Naive thymus-derived CD4-positive, alpha-beta T cell (primary cell): ENCODE results near the gene TADA3. TPM values are rescaled to one million over a fixed set of nuclear protein-coding genes. Genes with fewer than 3 reads are reported as not detected.

ENCODE experiments used
- ATAC-seq: fragments of 150-1000 bp; cut with Tn5 transposase; 2 replicates; pipeline ENCODE4 v1.10.0; 2021; ENCODE audit warnings: mild to moderate bottlenecking, moderate library complexity
- CTCF ChIA-PET: fragments of 350-600 bp; sonication (Branson Sonifier 250); formaldehyde crosslinking; loops from one replicate; lab custom pipeline; 2021; ENCODE audit warnings: antibody characterized with exemption; lab: Charles Lee
- POLR2A ChIA-PET: fragments of 350-600 bp; sonication (Branson Sonifier 250); formaldehyde crosslinking; loops from one replicate; lab custom pipeline; 2021; ENCODE audit warnings: antibody characterized with exemption, inconsistent platforms; lab: Charles Lee
- DNase-seq, 9 donors: peaks; one replicate each; pipeline versions ENCODE4 v3.0.0 to v3.0.0-alpha.2; 2020 to 2022; ENCODE audit warnings: mixed read lengths in 1 of 9
- H3K27ac ChIP-seq: one replicate; pipeline ENCODE4 v1.7.0; 2013; ENCODE audit warnings: mild to moderate bottlenecking, low read depth, low read length, moderate library complexity
- H3K27me3 ChIP-seq, 2 donors: one replicate each; pipeline ENCODE4 v1.7.0; 2013; ENCODE audit warnings: low read length in 2 of 2, mild to moderate bottlenecking in 2 of 2, moderate library complexity in 2 of 2; ENCODE audit not compliant: control insufficient read depth in 2 of 2, insufficient read depth in 2 of 2
- H3K36me3 ChIP-seq, 3 experiments: 1 replicate in 2 of 3; 2 replicates in 1 of 3; pipeline ENCODE4 v1.7.0; 2013; ENCODE audit warnings: low read length in 3 of 3, mild to moderate bottlenecking in 3 of 3, moderate library complexity in 1 of 3; ENCODE audit not compliant: insufficient read depth in 3 of 3, control insufficient read depth in 2 of 3
- H3K4me1 ChIP-seq, 2 donors: one replicate each; pipeline ENCODE4 v1.7.0; 2013; ENCODE audit warnings: low read length in 2 of 2, mild to moderate bottlenecking in 2 of 2, moderate library complexity in 1 of 2; ENCODE audit not compliant: control insufficient read depth in 2 of 2, insufficient read depth in 2 of 2
- H3K4me3 ChIP-seq: 2 replicates; pipeline ENCODE4 v1.7.0; 2013; ENCODE audit warnings: mild to moderate bottlenecking, low read length
- H3K9me3 ChIP-seq, 3 experiments: 1 replicate in 2 of 3; 2 replicates in 1 of 3; pipeline ENCODE4 v1.7.0; 2013; ENCODE audit warnings: low read length in 3 of 3; ENCODE audit not compliant: control insufficient read depth in 2 of 3
- H3K27ac Mint-ChIP-seq, 9 donors: one replicate each; pipeline ENCODE4 v1.8.0; 2020 to 2022; ENCODE audit warnings: mixed read lengths in 9 of 9, mild to moderate bottlenecking in 8 of 9, moderate library complexity in 5 of 9, inconsistent platforms in 2 of 9
- H3K27me3 Mint-ChIP-seq, 5 donors: one replicate each; pipeline ENCODE4 v1.8.0; 2021 to 2022; ENCODE audit warnings: mixed read lengths in 5 of 5, mild to moderate bottlenecking in 1 of 5
- H3K36me3 Mint-ChIP-seq, 5 donors: one replicate each; pipeline ENCODE4 v1.8.0; 2020 to 2022; ENCODE audit warnings: mixed read lengths in 5 of 5, mild to moderate bottlenecking in 3 of 5, inconsistent platforms in 1 of 5
- H3K4me1 Mint-ChIP-seq, 7 donors: one replicate each; pipeline ENCODE4 v1.8.0; 2020 to 2022; ENCODE audit warnings: mixed read lengths in 7 of 7, mild to moderate bottlenecking in 3 of 7, inconsistent platforms in 1 of 7
- H3K4me3 Mint-ChIP-seq, 10 donors: one replicate each; pipeline ENCODE4 v1.8.0; 2020 to 2022; ENCODE audit warnings: mild to moderate bottlenecking in 10 of 10, mixed read lengths in 10 of 10, moderate library complexity in 6 of 10, inconsistent platforms in 2 of 10
- H3K9me3 Mint-ChIP-seq, 11 donors: one replicate each; pipeline ENCODE4 v1.8.0; 2020 to 2022; ENCODE audit warnings: mixed read lengths in 11 of 11, mild to moderate bottlenecking in 4 of 11, inconsistent platforms in 1 of 11, moderate library complexity in 1 of 11
- intact Hi-C, 2 donors: fragments of 100-400 bp; cut with micrococcal nuclease; formaldehyde crosslinking; loops; one replicate each; pipeline ENCODE4 v1.15.1; 2023
- polyA plus RNA-seq, 2 donors: library from polyadenylated mRNA; unstranded; fragments of 300-500 nt; fragmentation: Illumina TruSeq; gene quantifications; one replicate each; pipeline ENCODE4 v1.2.3, GENCODE V29; 2021
- total RNA-seq, 6 experiments: library from RNA in 5 of 6; stranded (reverse) in 5 of 6; gene quantifications; 1 replicate in 5 of 6; 2 replicates in 1 of 6; pipeline ENCODE4 v1.2.3 and lab custom pipeline; 2021 to 2026

TADA3 gene
- total and polyA plus RNA-seq, 7 experiments from 2014 or later = 31.6 to 69.5 (median 42.7) TPM

DNA sequence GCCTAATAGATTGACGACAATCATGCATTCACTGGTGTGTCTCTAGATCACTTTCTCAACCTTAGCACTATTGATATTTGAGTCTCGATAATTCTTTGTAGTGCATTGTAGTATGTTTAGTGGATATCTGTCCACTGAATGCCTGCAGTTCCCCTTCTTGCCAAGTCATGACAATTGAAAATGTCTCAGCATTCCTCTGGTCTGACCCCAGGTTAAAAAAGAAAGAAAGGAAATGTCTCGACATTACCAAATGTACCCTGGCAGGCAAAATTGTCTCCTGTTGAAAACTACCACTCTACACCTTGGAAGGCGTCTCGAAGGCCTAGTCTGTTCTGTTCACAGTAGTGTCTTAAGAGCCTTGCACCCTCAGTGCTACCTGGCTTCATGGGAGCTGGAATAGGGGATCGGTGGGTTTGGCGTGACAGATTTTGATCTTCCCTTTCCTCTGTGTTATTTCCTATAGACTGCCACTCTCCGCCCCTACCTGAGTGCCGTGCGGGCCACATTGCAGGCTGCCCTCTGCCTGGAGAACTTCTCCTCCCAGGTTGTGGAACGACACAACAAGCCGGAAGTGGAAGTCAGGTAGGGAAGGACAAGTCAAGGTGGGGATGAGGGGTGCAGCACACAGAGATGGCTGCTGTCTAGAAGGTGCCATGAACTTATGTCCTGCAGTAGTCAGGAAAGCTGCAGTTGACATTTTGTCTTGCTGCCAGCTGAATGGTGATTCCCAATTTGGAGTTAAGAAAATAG, 5.1 kb upstream of the TADA3 start:
- Mint-ChIP-seq H3K4me1 (peaks cover 23 to 53% (median 37%) of the 10 kb centered on the region in 7 donors), H3K27ac (peak overlapping the region in 2 of 9 donors; percentile 13 to 15), H3K4me3 (peak overlapping the region in 4 of 10 donors; percentile 2 to 34 (median 30)), H3K27me3 (no peaks in the 10 kb centered on the region), H3K9me3 (no peaks in the 10 kb centered on the region), H3K36me3 (peaks cover 4 to 43% (median 15%) of the 10 kb centered on the region in 5 donors)
- ATAC-seq = no peak
- H3K4me3 ChIP-seq = no peak overlapping the region
- H3K9me3 ChIP-seq = no peaks in the 10 kb centered on the region
- intact Hi-C loops = loop anchor here in 1 of 2 donors (10.0 kb wide), 1 partner anchor 293 kb away; no protein-coding TSS in a partner anchor
- peaks cover 34 to 64% (median 38%) of the 10 kb centered on the region in 3 experiments for H3K36me3 ChIP-seq
- peaks cover 27 to 35% of the 10 kb centered on the region in 2 donors for H3K4me1 ChIP-seq
- no peaks in the 10 kb centered on the region for H3K27me3 ChIP-seq
- ChIA-PET POLR2A (interaction anchor here (0.6 to 3.5 kb wide), 3 partner anchors 11 to 46 kb away, joined by 3 to 23 read pairs (median 5); partner anchors contain the start of genes RPUSD3 and TTLL3), CTCF (no interaction called here)
- H3K27ac ChIP-seq = peak overlapping the region; percentile 22
- no peak for DNase-seq

DNA sequence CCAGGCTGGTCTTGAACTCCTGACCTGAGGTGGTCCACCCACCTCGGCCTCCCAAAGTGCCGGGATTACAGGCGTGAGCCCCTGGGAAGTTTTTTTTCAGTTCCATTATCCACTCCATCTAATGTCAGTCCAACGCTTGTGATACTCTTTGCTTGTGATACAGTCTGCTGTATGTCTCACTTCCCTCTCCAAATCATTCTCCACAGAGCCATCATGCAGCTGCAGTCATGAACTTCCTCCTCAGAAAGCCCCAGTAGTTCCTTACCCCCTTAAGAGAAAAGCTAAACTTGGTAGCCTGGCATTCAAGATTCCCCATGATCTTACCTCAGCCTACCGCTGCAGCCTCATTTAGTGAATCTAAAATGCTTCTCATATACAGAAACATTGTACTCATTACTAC, 2.9 kb upstream of the TADA3 start:
- H3K4me3 ChIP-seq = no peak overlapping the region
- DNase-seq (no peak), ATAC-seq (no peak)
- no peaks in the 10 kb centered on the region for H3K27me3 Mint-ChIP-seq
- H3K4me3 Mint-ChIP-seq = peak overlapping the region; percentile 25 to 97 (median 70)
- peak overlapping the region in 7 of 9 donors; percentile 34 to 100 (median 80) for H3K27ac Mint-ChIP-seq
- peaks cover 45 to 52% of the 10 kb centered on the region in 2 donors for H3K4me1 ChIP-seq
- H3K27me3 ChIP-seq = no peaks in the 10 kb centered on the region
- peaks cover 20 to 51% (median 30%) of the 10 kb centered on the region in 3 experiments for H3K36me3 ChIP-seq
- H3K27ac ChIP-seq = no peak overlapping the region
- peaks cover 7 to 39% (median 22%) of the 10 kb centered on the region in 5 donors for H3K36me3 Mint-ChIP-seq
- ChIA-PET POLR2A (interaction anchor here (1.0 to 3.5 kb wide), 5 partner anchors 9 to 26 kb away, joined by 3 to 23 read pairs (median 4); partner anchors contain the start of genes CAMK1 and TTLL3), CTCF (no interaction called here)
- no peaks in the 10 kb centered on the region for H3K9me3 Mint-ChIP-seq
- intact Hi-C loops = loop anchor here in 1 of 2 donors (10.0 kb wide), 1 partner anchor 290 kb away; no protein-coding TSS in a partner anchor
- H3K4me1 Mint-ChIP-seq = peaks cover 35 to 70% (median 54%) of the 10 kb centered on the region in 7 donors
- H3K9me3 ChIP-seq = no peaks in the 10 kb centered on the region

DNA sequence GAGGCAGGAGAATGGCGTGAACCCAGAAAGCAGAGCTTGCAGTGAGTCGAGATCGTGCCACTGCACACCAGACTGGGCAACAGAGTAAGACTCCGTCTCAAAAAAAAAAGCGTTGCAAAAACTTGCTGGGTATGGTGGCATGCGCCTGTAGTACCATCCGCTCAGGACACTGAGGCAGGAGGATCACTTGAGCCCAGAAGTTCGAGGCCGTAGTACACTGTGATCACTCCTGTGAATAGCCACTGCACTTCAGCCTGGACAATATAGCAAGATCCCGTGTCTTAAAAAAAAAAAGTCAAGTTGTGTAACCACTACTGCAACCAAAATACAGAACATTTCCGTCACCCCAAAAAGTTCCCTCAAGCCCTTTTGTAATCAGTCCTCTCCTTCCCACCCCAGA, 2.1 kb upstream of the TADA3 start:
- ChIA-PET POLR2A (interaction anchor here (0.8 to 2.7 kb wide), 4 partner anchors 10 to 14 kb away, joined by 3 to 61 read pairs (median 8); partner anchors contain the start of gene TTLL3), CTCF (no interaction called here)
- Histone ChIP-seq H3K27ac (peak overlapping the region; percentile 30), H3K9me3 (no peaks in the 10 kb centered on the region), H3K36me3 (peaks cover 14 to 51% (median 22%) of the 10 kb centered on the region in 3 experiments), H3K4me1 (peaks cover 45 to 53% of the 10 kb centered on the region in 2 donors), H3K27me3 (no peaks in the 10 kb centered on the region), H3K4me3 (no peak overlapping the region)
- peak overlapping the region; percentile 16 to 100 (median 97) for H3K27ac Mint-ChIP-seq
- H3K4me3 Mint-ChIP-seq = peak overlapping the region; percentile 68 to 100 (median 98)
- intact Hi-C loops = loop anchor here (5.0 to 10.0 kb wide), 2 partner anchors 213 to 290 kb away; no protein-coding TSS in a partner anchor
- peaks cover 40 to 72% (median 60%) of the 10 kb centered on the region in 7 donors for H3K4me1 Mint-ChIP-seq
- DNase-seq (no peak), ATAC-seq (no peak)
- H3K27me3 Mint-ChIP-seq = no peaks in the 10 kb centered on the region
- H3K9me3 Mint-ChIP-seq = no peaks in the 10 kb centered on the region
- H3K36me3 Mint-ChIP-seq = peaks cover 11 to 41% (median 28%) of the 10 kb centered on the region in 5 donors

DNA sequence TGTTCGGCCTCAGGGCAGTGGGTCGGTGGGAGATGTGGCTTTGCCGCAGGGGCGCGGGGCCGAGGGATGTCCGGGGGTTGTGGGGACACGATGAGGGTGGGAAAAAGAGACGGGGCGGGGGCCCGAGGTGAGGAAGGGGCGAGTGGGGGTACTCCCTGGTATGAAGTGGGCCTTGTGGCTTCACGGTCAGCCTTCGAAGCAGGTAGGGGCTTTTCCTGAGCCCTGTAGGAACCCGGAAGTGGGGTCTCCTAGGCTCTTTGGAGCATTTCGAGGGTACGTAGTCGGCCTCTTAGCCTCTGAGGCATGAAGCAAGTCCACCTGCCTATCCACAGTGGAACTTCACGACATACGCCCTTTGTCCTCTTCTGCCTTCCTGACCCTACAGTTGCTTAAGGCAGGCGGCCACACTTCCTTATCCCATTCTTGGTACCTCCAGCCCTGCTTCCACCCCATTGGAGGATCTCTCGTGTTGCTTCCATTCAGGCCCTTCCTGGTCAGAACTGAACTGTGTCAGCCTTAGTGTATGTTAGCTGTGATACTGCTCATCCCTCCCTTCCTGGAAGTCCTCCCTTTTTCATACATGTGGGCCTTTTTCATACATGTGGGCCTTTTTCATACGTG, 998 bp upstream of the TADA3 start:
- peak overlapping the region; percentile 90 to 100 (median 98) for H3K4me3 Mint-ChIP-seq
- Histone ChIP-seq H3K4me1 (peaks cover 45 to 53% of the 10 kb centered on the region in 2 donors), H3K9me3 (no peaks in the 10 kb centered on the region), H3K36me3 (peaks cover 9 to 48% (median 14%) of the 10 kb centered on the region in 3 experiments), H3K4me3 (peak overlapping the region; percentile 81), H3K27ac (peak overlapping the region; percentile 98), H3K27me3 (no peaks in the 10 kb centered on the region)
- ChIA-PET CTCF (interaction anchor here (0.7 to 1.4 kb wide), 3 partner anchors 15 to 66 kb away, joined by 3 to 7 read pairs (median 4); no protein-coding TSS in a partner anchor), POLR2A (interaction anchor here (0.6 to 2.7 kb wide), 29 partner anchors 8 to 470 kb away, joined by 3 to 61 read pairs (median 5); partner anchors contain the start of genes BRPF1, CAMK1, CRELD1 and JAGN1)
- peak overlapping the region; percentile 97 to 100 (median 99) for H3K27ac Mint-ChIP-seq
- peaks cover 11 to 44% (median 32%) of the 10 kb centered on the region in 5 donors for H3K36me3 Mint-ChIP-seq
- ATAC-seq (no peak), DNase-seq (peak in 4 of 9 donors; percentile 11 to 45 (median 34))
- intact Hi-C loops = loop anchor here (1.0 to 10.0 kb wide), 7 partner anchors 16 to 456 kb away; partner anchors contain the start of genes EMC3 (in 1 of the 2), FANCD2 (in 1 of the 2), RPUSD3 (in 1 of the 2) and TATDN2 (in 1 of the 2)
- H3K4me1 Mint-ChIP-seq = peaks cover 40 to 77% (median 61%) of the 10 kb centered on the region in 7 donors
- H3K27me3 Mint-ChIP-seq = no peaks in the 10 kb centered on the region
- H3K9me3 Mint-ChIP-seq = no peaks in the 10 kb centered on the region

DNA sequence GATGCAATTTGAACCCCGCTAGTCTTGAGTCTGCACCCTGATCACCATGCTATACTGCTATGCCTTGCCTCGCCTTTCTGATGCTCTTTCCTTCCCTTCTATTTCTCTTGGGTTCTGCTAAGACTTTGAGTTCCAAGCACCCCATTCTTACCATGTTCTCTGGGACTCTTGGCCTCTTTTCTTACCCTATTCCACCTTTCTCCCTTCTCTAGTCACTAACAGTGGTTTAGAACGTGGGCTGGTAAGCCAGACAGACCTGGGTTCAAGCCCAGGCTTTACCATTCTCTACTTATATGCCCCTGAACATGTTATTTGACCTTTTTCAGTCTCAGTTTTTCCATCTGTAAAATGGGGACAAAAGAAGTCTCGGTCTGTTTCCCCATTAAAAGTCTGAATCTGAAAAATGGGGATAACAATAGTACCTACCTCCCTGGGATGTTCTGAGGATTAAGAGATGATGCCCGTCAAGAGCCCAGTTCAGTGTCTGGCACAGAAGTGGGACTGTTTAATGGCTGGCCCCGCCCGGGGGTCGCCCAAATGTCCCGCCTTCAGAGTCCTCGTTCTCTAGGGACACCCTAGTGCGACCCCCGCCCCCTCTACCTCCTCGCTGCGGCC, 376 bp downstream of the TADA3 start:
- peak overlapping the region; percentile 97 to 100 (median 99) for H3K27ac Mint-ChIP-seq

More for the DNA sequence above, 376 bp downstream of the TADA3 start:
- Histone ChIP-seq H3K27me3 (no peaks in the 10 kb centered on the region), H3K27ac (peak overlapping the region; percentile 98), H3K4me1 (peaks cover 44 to 46% of the 10 kb centered on the region in 2 donors), H3K4me3 (peak overlapping the region; percentile 81), H3K36me3 (peaks cover 0 to 44% (median under 1%) of the 10 kb centered on the region in 3 experiments), H3K9me3 (no peaks in the 10 kb centered on the region)
- H3K36me3 Mint-ChIP-seq = peaks cover 18 to 44% (median 34%) of the 10 kb centered on the region in 5 donors
- ChIA-PET CTCF (interaction anchor here (1.4 kb wide), 1 partner anchor 16 kb away, joined by 7 read pairs; no protein-coding TSS in a partner anchor), POLR2A (interaction anchor here (0.5 to 2.7 kb wide), 29 partner anchors 10 to 472 kb away, joined by 3 to 61 read pairs (median 5); partner anchors contain the start of genes BRPF1, CAMK1, CRELD1 and JAGN1)
- DNase-seq (no peak), ATAC-seq (no peak)
- H3K4me1 Mint-ChIP-seq = peaks cover 45 to 75% (median 62%) of the 10 kb centered on the region in 7 donors
- no peaks in the 10 kb centered on the region for H3K9me3 Mint-ChIP-seq
- intact Hi-C loops = loop anchor here (1.0 to 10.0 kb wide), 20 partner anchors 12 to 529 kb away; partner anchors contain the start of genes BRPF1 (in 2 of the 2), CRELD1 (in 2 of the 2), EMC3 (in 2 of the 2) and JAGN1 (in 2 of the 2)
- H3K27me3 Mint-ChIP-seq = no peaks in the 10 kb centered on the region
- peak overlapping the region; percentile 90 to 100 (median 98) for H3K4me3 Mint-ChIP-seq
